GM23248 (cell line): ENCODE measurements around the gene MTERF2.

ENCODE experiments used
- EZH2 ChIP-seq: fragments of 200-600 bp; sonication (generic); IDR thresholded peaks from 2 replicates; pipeline ENCODE4 v1.6.1; 2018; ENCODE audit warnings: antibody characterized with exemption, mild to moderate bottlenecking; ENCODE audit not compliant: insufficient read depth, poor library complexity, severe bottlenecking
- EZH2phosphoT487 ChIP-seq: fragments of 200-600 bp; sonication (generic); IDR thresholded peaks from 2 replicates; pipeline ENCODE4 v1.6.1; 2018; ENCODE audit warnings: antibody characterized with exemption, moderate library complexity, mild to moderate bottlenecking, low read depth; ENCODE audit not compliant: insufficient read depth

DNA sequence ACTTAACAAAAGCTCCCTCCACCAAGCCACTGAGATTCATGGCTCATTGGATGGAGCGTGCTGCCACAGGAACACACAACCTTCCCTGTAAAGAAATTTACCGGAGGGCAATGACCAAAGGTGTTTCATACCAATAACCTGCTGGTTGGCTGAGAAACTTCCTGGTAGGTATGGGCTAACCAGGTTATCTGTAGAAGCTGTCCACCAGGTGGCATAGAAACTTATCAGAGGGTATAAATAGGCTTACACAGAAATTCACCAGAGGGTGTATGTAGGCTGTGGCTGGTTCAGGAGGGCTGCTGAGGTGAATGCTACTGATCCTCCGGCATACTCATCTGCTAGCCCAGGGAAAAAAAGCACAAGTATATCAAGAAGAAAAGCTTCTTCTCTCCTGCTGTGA, 27.1 kb upstream of the MTERF2 start:
- no peak for TF ChIP-seq EZH2phosphoT487
- TF ChIP-seq EZH2, result no peak
